ENCODE measurements around the gene KANK2.
A peak's percentile ranks its signal among the peaks of the same experiment; 100 is the strongest.

KANK2 gene

DNA sequence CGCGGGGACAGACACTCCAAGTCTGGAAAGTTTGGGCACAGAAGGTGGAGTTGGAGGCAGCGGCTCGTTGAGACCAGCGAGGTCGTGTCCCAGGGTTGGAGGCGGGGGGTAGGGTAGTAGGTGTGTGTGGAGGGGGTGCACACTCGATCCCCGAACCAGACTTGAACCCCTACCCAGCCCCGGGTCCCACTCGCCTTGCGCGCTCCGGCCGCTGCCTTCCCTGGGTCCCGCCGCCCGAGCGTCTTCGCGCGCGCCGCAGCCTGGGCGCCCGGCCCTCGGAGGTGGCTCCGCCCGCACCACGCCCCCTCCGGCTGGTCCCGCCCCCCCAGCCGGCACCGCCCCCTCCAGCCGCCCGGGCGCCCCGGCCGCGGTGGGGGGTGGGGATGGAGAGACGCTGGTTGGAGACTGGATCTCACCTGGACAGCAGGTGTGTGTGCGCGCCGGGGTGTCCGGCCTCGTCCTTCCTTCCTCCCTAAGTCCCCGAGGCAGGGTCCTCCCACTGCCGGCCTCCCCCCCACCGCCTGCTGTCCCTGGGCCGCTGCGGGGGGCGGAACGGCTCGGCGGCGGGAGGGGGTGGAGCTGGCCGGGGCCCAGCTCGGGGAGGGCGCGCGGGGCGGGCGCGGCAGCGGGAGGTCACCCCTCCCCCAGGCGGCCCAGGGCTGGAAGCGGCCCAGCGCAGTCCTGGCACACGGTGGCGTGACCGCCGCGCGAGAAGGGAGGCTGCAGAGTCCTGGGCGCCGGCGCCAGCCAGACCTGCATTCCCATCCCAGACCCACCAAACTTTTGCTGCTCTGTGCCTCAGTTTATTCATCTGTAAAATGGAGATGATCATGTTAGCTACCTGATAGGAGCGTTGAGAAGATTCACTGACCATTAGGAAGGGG lies at the start of gene KANK2:
Gene KANK2 (minus strand): TSS at position 255 of the 884 bp plus-strand sequence. CDS start 3,034 bp downstream, outside the sequence.
- DNase-seq (ENCODE audit: low spot score), result peak; percentile 88
- Histone ChIP-seq H3K27ac (ENCODE audit: poor library complexity, severe bottlenecking) (peak within 1 kb of the TSS; percentile 54), H3K27me3 (ENCODE audit: insufficient read depth, poor library complexity, severe bottlenecking) (no peaks in the 10 kb centered on the region), H3K9me3 (ENCODE audit: severe bottlenecking) (no peaks in the 10 kb centered on the region), H3K4me1 (ENCODE audit: insufficient read depth, poor library complexity, severe bottlenecking) (no peaks in the 10 kb centered on the region), H3K36me3 (ENCODE audit: low read depth) (peaks cover 8% of the 10 kb centered on the region), H3K4me3 (ENCODE audit: severe bottlenecking) (peak within 1 kb of the TSS; percentile 67)
- peak; percentile 78 for ATAC-seq (ENCODE audit: low read depth)
- TF ChIP-seq, protein P1, sequence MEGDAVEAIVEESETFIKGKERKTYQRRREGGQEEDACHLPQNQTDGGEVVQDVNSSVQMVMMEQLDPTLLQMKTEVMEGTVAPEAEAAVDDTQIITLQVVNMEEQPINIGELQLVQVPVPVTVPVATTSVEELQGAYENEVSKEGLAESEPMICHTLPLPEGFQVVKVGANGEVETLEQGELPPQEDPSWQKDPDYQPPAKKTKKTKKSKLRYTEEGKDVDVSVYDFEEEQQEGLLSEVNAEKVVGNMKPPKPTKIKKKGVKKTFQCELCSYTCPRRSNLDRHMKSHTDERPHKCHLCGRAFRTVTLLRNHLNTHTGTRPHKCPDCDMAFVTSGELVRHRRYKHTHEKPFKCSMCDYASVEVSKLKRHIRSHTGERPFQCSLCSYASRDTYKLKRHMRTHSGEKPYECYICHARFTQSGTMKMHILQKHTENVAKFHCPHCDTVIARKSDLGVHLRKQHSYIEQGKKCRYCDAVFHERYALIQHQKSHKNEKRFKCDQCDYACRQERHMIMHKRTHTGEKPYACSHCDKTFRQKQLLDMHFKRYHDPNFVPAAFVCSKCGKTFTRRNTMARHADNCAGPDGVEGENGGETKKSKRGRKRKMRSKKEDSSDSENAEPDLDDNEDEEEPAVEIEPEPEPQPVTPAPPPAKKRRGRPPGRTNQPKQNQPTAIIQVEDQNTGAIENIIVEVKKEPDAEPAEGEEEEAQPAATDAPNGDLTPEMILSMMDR (IDR thresholded peaks at IDR 0.05; ENCODE audit: poor library complexity, severe bottlenecking), result peak; percentile 29

DNA sequence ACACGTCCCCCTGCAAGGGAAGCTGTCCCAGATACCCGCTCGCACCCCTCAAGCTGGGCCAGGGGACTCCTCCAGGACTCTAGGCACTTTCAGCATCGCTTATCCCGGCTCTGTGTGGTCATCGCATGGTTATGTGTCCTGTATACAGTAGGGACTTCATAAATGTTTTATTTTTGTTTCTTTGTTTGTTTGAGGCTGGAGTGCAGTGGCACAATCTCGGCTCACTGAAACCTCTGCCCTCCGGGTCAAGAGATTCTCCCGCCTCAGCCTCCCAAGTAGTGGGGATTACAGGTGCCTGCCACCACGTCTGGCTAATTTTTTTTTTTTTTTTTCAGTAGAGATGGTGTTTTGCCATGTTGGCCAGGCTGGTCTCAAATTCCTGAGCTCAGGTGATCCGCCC lies 49.6 kb upstream of the KANK2 start:
- TF ChIP-seq, protein P1 (IDR thresholded peaks at IDR 0.05; ENCODE audit: poor library complexity, severe bottlenecking), result no peak
- Histone ChIP-seq H3K4me1 (ENCODE audit: insufficient read depth, poor library complexity, severe bottlenecking) (no peaks in the 10 kb centered on the region), H3K27ac (ENCODE audit: poor library complexity, severe bottlenecking) (no peak overlapping the region), H3K27me3 (ENCODE audit: insufficient read depth, poor library complexity, severe bottlenecking) (no peaks in the 10 kb centered on the region), H3K36me3 (ENCODE audit: low read depth) (peaks cover 69% of the 10 kb centered on the region), H3K9me3 (ENCODE audit: severe bottlenecking) (no peaks in the 10 kb centered on the region), H3K4me3 (ENCODE audit: severe bottlenecking) (no peak overlapping the region)
- ATAC-seq (ENCODE audit: low read depth), result no peak
- no peak for DNase-seq (ENCODE audit: low spot score)

DNA sequence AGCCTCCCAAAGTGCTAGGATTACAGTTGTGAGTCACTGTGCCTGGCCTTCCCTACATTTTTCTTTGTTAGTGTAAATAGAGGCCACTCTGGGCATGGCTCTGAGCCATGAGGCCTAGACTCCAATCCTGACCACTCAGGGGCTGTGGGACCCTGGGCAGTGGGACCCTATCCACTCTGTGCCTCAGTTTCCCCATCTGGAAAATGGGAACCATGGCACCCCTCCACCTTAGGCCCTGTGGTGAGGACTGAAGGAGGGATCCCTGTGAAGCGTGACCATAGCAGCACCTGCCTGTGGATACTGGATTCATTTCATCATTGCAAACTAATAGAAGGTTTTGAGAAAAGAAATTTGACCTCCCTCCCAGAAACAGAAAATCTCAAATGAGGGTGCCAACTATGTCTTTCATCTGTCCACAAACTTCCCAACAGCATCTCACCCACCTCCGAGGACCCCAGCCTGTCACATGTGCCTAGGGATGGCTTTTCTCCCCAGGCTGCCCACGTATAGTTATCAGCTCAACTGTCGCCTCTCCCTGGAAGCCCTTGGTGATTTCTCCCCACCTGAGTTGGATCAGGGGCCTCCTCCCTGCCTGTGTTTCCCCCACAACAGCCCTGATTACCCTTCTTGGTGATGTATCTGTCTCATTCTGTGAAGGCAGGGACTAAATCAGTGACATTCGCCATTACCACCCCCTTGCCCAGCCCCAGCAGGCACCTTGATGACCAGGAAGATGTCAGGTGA lies 47.7 kb upstream of the KANK2 start:
- Histone ChIP-seq H3K4me1 (ENCODE audit: insufficient read depth, poor library complexity, severe bottlenecking) (no peaks in the 10 kb centered on the region), H3K27ac (ENCODE audit: poor library complexity, severe bottlenecking) (no peak overlapping the region), H3K36me3 (ENCODE audit: low read depth) (peaks cover 61% of the 10 kb centered on the region), H3K9me3 (ENCODE audit: severe bottlenecking) (no peaks in the 10 kb centered on the region), H3K4me3 (ENCODE audit: severe bottlenecking) (no peak overlapping the region), H3K27me3 (ENCODE audit: insufficient read depth, poor library complexity, severe bottlenecking) (no peaks in the 10 kb centered on the region)
- TF ChIP-seq, protein P1 (IDR thresholded peaks at IDR 0.05; ENCODE audit: poor library complexity, severe bottlenecking), result no peak
- DNase-seq (ENCODE audit: low spot score) (no peak), ATAC-seq (ENCODE audit: low read depth) (no peak)

GRCh38 chr19:11243798-11244169 lies 46.4 kb upstream of the KANK2 start:
- no peaks in the 10 kb centered on the region for H3K27me3 ChIP-seq (ENCODE audit: insufficient read depth, poor library complexity, severe bottlenecking)
- H3K4me3 ChIP-seq (ENCODE audit: severe bottlenecking), result no peak overlapping the region
- peaks cover 65% of the 10 kb centered on the region for H3K36me3 ChIP-seq (ENCODE audit: low read depth)
- no peak overlapping the region for H3K27ac ChIP-seq (ENCODE audit: poor library complexity, severe bottlenecking)
- TF ChIP-seq, protein P1 (IDR thresholded peaks at IDR 0.05; ENCODE audit: poor library complexity, severe bottlenecking), result no peak
- H3K4me1 ChIP-seq (ENCODE audit: insufficient read depth, poor library complexity, severe bottlenecking), result no peaks in the 10 kb centered on the region
- DNase-seq (ENCODE audit: low spot score) (no peak), ATAC-seq (ENCODE audit: low read depth) (no peak)
- peaks cover 1% of the 10 kb centered on the region for H3K9me3 ChIP-seq (ENCODE audit: severe bottlenecking)
